K562 (cell line): ENCODE data around the gene C1QC. TPM values are rescaled to one million over a fixed set of nuclear protein-coding genes. Genes with fewer than 3 reads are reported as not detected.

Experiments
- ATAC-seq: fragments of 200-7000 bp; cut with Tn5 transposase; 3 replicates; pipeline ENCODE4 v1.9.1; 2020; ENCODE audit warnings: moderate library complexity
- BruUV-seq: library from RNA; stranded (reverse); fragments of 400-500 nt; replicated peaks from 2 replicates; lab custom pipeline; 2021; lab: Mats Ljungman, UMichigan
- CTCF ChIA-PET: fragments of 300-600 bp; formaldehyde crosslinking; extraction: SDS; loops from one replicate; lab custom pipeline; 2021; ENCODE audit warnings: low intra/inter-chr PET ratio; lab: Yijun Ruan, JAX
- POLR2A ChIA-PET: fragments of 300-600, 350-650 bp; sonication (Branson Sonifier 250); formaldehyde crosslinking; extraction: SDS; loops from one replicate; lab custom pipeline; 2021; ENCODE audit warnings: antibody characterized with exemption, inconsistent platforms; lab: Yijun Ruan, JAX
- DNase-seq, 4 experiments: peaks; one replicate each; pipeline versions ENCODE4 v3.0.0 to v3.0.0-alpha.2; 2011 to 2018; ENCODE audit warnings: low spot score in 3 of 4, mixed read lengths in 3 of 4; ENCODE audit errors: extremely low read depth in 1 of 4
- FAIRE-seq: peaks from 2 replicates; lab custom pipeline; 2011; peaks lifted over from hg19 to GRCh38; lab: Jason Lieb, UNC
- H2AFZ ChIP-seq: 2 replicates; pipeline ENCODE4 v1.6.0; 2011; ENCODE audit warnings: low read depth, low read length, control low read depth, inconsistent platforms
- H3K27ac ChIP-seq: fragments of 200-600 bp; 3 replicates; pipeline ENCODE4 v1.8.0; 2011; ENCODE audit warnings: low read depth, mild to moderate bottlenecking, control low read depth, inconsistent platforms, low read length, moderate library complexity, mixed read lengths; ENCODE audit errors: extremely low read depth
- H3K27me3 ChIP-seq, 2 experiments: fragments of 300-600 bp in 1 of 2; 2 replicates in 1 of 2; 3 replicates in 1 of 2; pipeline versions ENCODE4 v1.6.0 to v1.8.0; 2011; ENCODE audit warnings: inconsistent platforms in 2 of 2, low read length in 2 of 2, mild to moderate bottlenecking in 1 of 2, mixed read lengths in 1 of 2, moderate library complexity in 1 of 2; ENCODE audit not compliant: control insufficient read depth in 2 of 2, insufficient read depth in 2 of 2
- H3K36me3 ChIP-seq: fragments of 300-600 bp; 3 replicates; pipeline ENCODE4 v1.8.0; 2011; ENCODE audit warnings: mild to moderate bottlenecking, low read length, inconsistent platforms; ENCODE audit not compliant: control insufficient read depth, insufficient read depth
- H3K4me1 ChIP-seq, 2 experiments: fragments of 200-600 bp in 1 of 2; replicated peaks in 1 of 2; 2 replicates in 1 of 2; 3 replicates in 1 of 2; pipeline versions ENCODE4 v1.5.1 to v1.8.0; 2011; ENCODE audit warnings: inconsistent platforms in 2 of 2, low read length in 2 of 2, mild to moderate bottlenecking in 1 of 2, mixed read lengths in 1 of 2, moderate library complexity in 1 of 2; ENCODE audit not compliant: control insufficient read depth in 2 of 2, insufficient read depth in 2 of 2
- H3K4me2 ChIP-seq: 2 replicates; pipeline ENCODE4 v1.6.1; 2011; ENCODE audit warnings: low read length, control low read depth, inconsistent platforms, mixed read lengths; ENCODE audit not compliant: insufficient read depth
- H3K4me3 ChIP-seq: fragments of 200-600 bp; sonication (generic), shearing (Covaris generic); 2 replicates; pipeline ENCODE4 v1.5.1; 2016; ENCODE audit warnings: control low read depth, inconsistent platforms
- H3K79me2 ChIP-seq: fragments of 200-600 bp; 3 replicates; pipeline ENCODE4 v1.8.0; 2011; ENCODE audit warnings: low read length, inconsistent platforms; ENCODE audit not compliant: control insufficient read depth, insufficient read depth
- H3K9ac ChIP-seq, 2 experiments: 2 replicates each; pipeline versions ENCODE4 v1.6.0 to v1.6.1; 2011; ENCODE audit warnings: low read depth in 2 of 2, low read length in 2 of 2, control low read depth in 1 of 2, inconsistent platforms in 1 of 2, mild to moderate bottlenecking in 1 of 2, mixed read lengths in 1 of 2; ENCODE audit not compliant: insufficient read depth in 1 of 2
- H3K9me1 ChIP-seq: one replicate; pipeline ENCODE4 v1.6.0; 2011; ENCODE audit warnings: inconsistent platforms, mild to moderate bottlenecking, low read length, moderate library complexity; ENCODE audit not compliant: control insufficient read depth, insufficient read depth
- H3K9me3 ChIP-seq: replicated peaks from 2 replicates; pipeline ENCODE4 v1.5.1; 2011; ENCODE audit warnings: low read depth, low read length, inconsistent platforms; ENCODE audit not compliant: control insufficient read depth, insufficient read depth
- H4K20me1 ChIP-seq: replicated peaks from 2 replicates; pipeline ENCODE4 v1.6.1; 2011; ENCODE audit warnings: low read length, inconsistent platforms, mixed read lengths; ENCODE audit not compliant: control insufficient read depth, insufficient read depth
- EP400 ChIP-seq: fragments of 450-650 bp; IDR thresholded peaks from 2 replicates; pipeline ENCODE4 v1.6.1; 2017; ENCODE audit warnings: antibody characterized with exemption, mild to moderate bottlenecking, moderate library complexity
- HNRNPLL ChIP-seq: fragments of 200-400 bp; formaldehyde crosslinking; IDR thresholded peaks from 2 replicates; pipeline ENCODE4 v1.6.1; 2017; ENCODE audit warnings: low read length, low read depth, mild to moderate bottlenecking; ENCODE audit not compliant: poor library complexity, severe bottlenecking
- KDM2B ChIP-seq: fragments of 250-450 bp; sonication (Bioruptor Pico); IDR thresholded peaks from 2 replicates; pipeline ENCODE4 v1.8.0; 2021; ENCODE audit warnings: mild to moderate bottlenecking, moderate library complexity
- KHSRP ChIP-seq: fragments of 450-650 bp; IDR thresholded peaks from 2 replicates; pipeline ENCODE4 v1.6.1; 2017
- KLF6 ChIP-seq: fragments of 250-450 bp; sonication (Bioruptor Pico); IDR thresholded peaks from 2 replicates; pipeline ENCODE4 v1.4.0; 2020; ENCODE audit warnings: mild to moderate bottlenecking, moderate library complexity, borderline replicate concordance
- NFIX ChIP-seq: fragments of 250-450 bp; sonication (Bioruptor Pico); IDR thresholded peaks from 2 replicates; pipeline ENCODE4 v1.4.0; 2020; ENCODE audit warnings: low read depth, mild to moderate bottlenecking, moderate library complexity
- PKNOX1 ChIP-seq: fragments of 450-650 bp; IDR thresholded peaks from 2 replicates; pipeline ENCODE4 v1.6.1; 2016
- RAD51 ChIP-seq: fragments of 450-650 bp; IDR thresholded peaks from 2 replicates; pipeline ENCODE4 v1.7.1; 2016; ENCODE audit warnings: low read depth, mild to moderate bottlenecking, borderline replicate concordance
- ZBTB40 ChIP-seq, 2 experiments: fragments of 450-650 bp in 1 of 2; sonication (generic) in 1 of 2; formaldehyde crosslinking in 1 of 2; IDR thresholded peaks; 2 replicates each; pipeline versions ENCODE4 v1.7.1 to v1.9.0; 2016 to 2022; ENCODE audit warnings: inconsistent platforms in 1 of 2, mild to moderate bottlenecking in 1 of 2, missing genetic modification reagents in 1 of 2
- ZBTB9 ChIP-seq: fragments of 450-650 bp; formaldehyde crosslinking; IDR thresholded peaks from 2 replicates; pipeline ENCODE4 v1.4.0; 2020; ENCODE audit warnings: mild to moderate bottlenecking, moderate library complexity
- ZFPM2 ChIP-seq: fragments of 250-450 bp; sonication (Bioruptor Pico); IDR thresholded peaks from 2 replicates; pipeline ENCODE4 v1.5.1; 2022; ENCODE audit warnings: mild to moderate bottlenecking
- ZNF253 ChIP-seq: fragments of 250-450 bp; sonication (Bioruptor Pico); conservative IDR thresholded peaks from 2 replicates; pipeline ENCODE4 v1.6.1; 2021; ENCODE audit warnings: mild to moderate bottlenecking
- WGBS: fragments of 100-300 bp; shearing (Covaris generic); methylation state at CpG from one replicate; pipeline ENCODE4 v1.1.6; 2016; ENCODE audit warnings: low coverage, mixed read lengths; ENCODE audit not compliant: insufficient coverage; ENCODE audit errors: missing lambda C conversion rate; 5-methylcytosine and 5-hydroxymethylcytosine counted together
- in situ Hi-C: fragments of 300-500 bp; cut with MboI; formaldehyde crosslinking; loops from 4 replicates; pipeline ENCODE4 v1.15.0; 2018; ENCODE audit warnings: inconsistent platforms, mixed read lengths
- intact Hi-C: fragments of 100-400 bp; cut with micrococcal nuclease; formaldehyde crosslinking; loops from 2 replicates; pipeline ENCODE4 v1.14.2; 2022
- polyA plus RNA-seq, 8 experiments: library from polyadenylated mRNA; depleted of rRNA in 4 of 8; stranded (reverse) in 5 of 8; unstranded in 3 of 8; fragments of >200 nt; fragmentation: Nextera tagmentation in 2 of 8; fragmentation: Illumina TruSeq in 1 of 8; extraction: Ambion mirVana in 2 of 8; extraction: Trizol in 1 of 8; gene quantifications; 2 replicates each; pipeline versions ENCODE4 v1.2.1 to v1.2.3, GENCODE V29; 2011 to 2014; ENCODE audit warnings: inconsistent platforms in 1 of 8, missing spikeins in 1 of 8
- total RNA-seq, 7 experiments: library from RNA; depleted of rRNA in 6 of 7; stranded (reverse); fragments of >200 nt in 6 of 7; fragmentation: Illumina TruSeq in 2 of 7; extraction: Trizol in 2 of 7; gene quantifications; 2 replicates each; pipeline versions ENCODE4 v1.2.1 to v1.2.3, GENCODE V29; 2011 to 2021; ENCODE audit warnings: low replicate concordance in 1 of 7

Gene C1QC
- total and polyA plus RNA-seq, 9 of the 15 experiments (the other 6 are each of a cell fraction or from before 2014, with no cell fraction given) = 0.69 TPM; not detected in 8

GRCh38 chr1:22635436-22635835, 8.0 kb upstream of the C1QC start:
- FAIRE-seq (no peak), ATAC-seq (no peak), DNase-seq (no peak)
- Histone ChIP-seq H3K27ac (no peak overlapping the region), H3K9me1 (no peaks in the 10 kb centered on the region), H3K4me3 (no peak overlapping the region), H3K79me2 (no peaks in the 10 kb centered on the region), H3K9ac (no peak overlapping the region), H2AFZ (no peak overlapping the region), H3K9me3 (no peaks in the 10 kb centered on the region), H3K36me3 (no peaks in the 10 kb centered on the region), H3K27me3 (peaks cover 8 to 33% of the 10 kb centered on the region in 2 experiments; a peak in 4 of 5 replicates), H3K4me2 (no peak overlapping the region), H4K20me1 (peaks cover 12% of the 10 kb centered on the region; the same call in 1 of the 2 replicates), H3K4me1 (peaks cover 0 to 10% of the 10 kb centered on the region in 2 experiments; a peak in 3 of 5 replicates)
- BruUV-seq = no TSS peak
- ChIA-PET POLR2A (no interaction called here), CTCF (no interaction called here)
- 0% methylated on average over 7 of the region's 7 CpGs for WGBS
- intact Hi-C loops = no loop called here
- in situ Hi-C loops = no loop called here
- no peak for TF ChIP-seq NFIX (CRISPR knock-in tag)
- no peak for TF ChIP-seq EP400
- TF ChIP-seq PKNOX1 = no peak
- no peak for TF ChIP-seq KDM2B (CRISPR knock-in tag)
- no peak for TF ChIP-seq ZBTB9 (CRISPR knock-in tag)
- no peak for TF ChIP-seq KLF6 (CRISPR knock-in tag)
- TF ChIP-seq ZNF253 (CRISPR knock-in tag) = no peak
- TF ChIP-seq ZFPM2 (CRISPR knock-in tag) = no peak
- TF ChIP-seq KHSRP = no peak
- no peak for TF ChIP-seq RAD51
- TF ChIP-seq ZBTB40 (IDR thresholded peaks at IDR 0.05) = no peak
- TF ChIP-seq ZBTB40 (CRISPR knock-in tag; IDR thresholded peaks at IDR 0.05) = no peak
- TF ChIP-seq HNRNPLL = no peak
